K562 (cell line): ENCODE measurements around the gene BRICD5. TPM values are rescaled to one million over a fixed set of nuclear protein-coding genes. Genes with fewer than 3 reads are reported as not detected.

Source experiments
- BCOR ChIP-seq: fragments of 450-650 bp; IDR thresholded peaks from 2 replicates; pipeline ENCODE4 v1.6.1; 2016
- CSDE1 ChIP-seq, 2 experiments: fragments of 450-650 bp; IDR thresholded peaks; 2 replicates each; pipeline ENCODE4 v1.6.1; 2016; ENCODE audit warnings: mild to moderate bottlenecking in 1 of 2
- DDX20 ChIP-seq: fragments of 450-650 bp; IDR thresholded peaks from 2 replicates; pipeline ENCODE4 v1.6.1; 2016; ENCODE audit warnings: missing genetic modification characterization, low read depth, mild to moderate bottlenecking, missing compliant biosample characterization, moderate library complexity
- FOS ChIP-seq: IDR thresholded peaks from 3 replicates; pipeline ENCODE4 v1.6.1; 2011; ENCODE audit not compliant: insufficient read length; ENCODE audit errors: extremely low read depth
- FOXM1 ChIP-seq, 2 experiments: fragments of 450-650 bp in 1 of 2; sonication (generic) in 1 of 2; formaldehyde crosslinking in 1 of 2; IDR thresholded peaks; 2 replicates each; pipeline versions ENCODE4 v1.6.1 to v1.9.0; 2017 to 2022; ENCODE audit warnings: low read depth in 2 of 2, mild to moderate bottlenecking in 2 of 2, missing genetic modification reagents in 1 of 2, moderate library complexity in 1 of 2
- FOXP1 ChIP-seq: sonication (generic); formaldehyde crosslinking; IDR thresholded peaks from 2 replicates; pipeline ENCODE4 v1.8.0; 2022; ENCODE audit warnings: mild to moderate bottlenecking, missing genetic modification reagents
- HMG20A ChIP-seq: fragments of 450-650 bp; formaldehyde crosslinking; conservative IDR thresholded peaks from 2 replicates; pipeline ENCODE4 v1.4.0; 2020; ENCODE audit warnings: mild to moderate bottlenecking, mixed read lengths
- KDM2B ChIP-seq: fragments of 250-450 bp; sonication (Bioruptor Pico); IDR thresholded peaks from 2 replicates; pipeline ENCODE4 v1.8.0; 2021; ENCODE audit warnings: mild to moderate bottlenecking, moderate library complexity
- MEIS2 ChIP-seq: fragments of 450-650 bp; IDR thresholded peaks from 2 replicates; pipeline ENCODE4 v1.6.1; 2014; ENCODE audit warnings: mild to moderate bottlenecking; ENCODE audit not compliant: partially characterized antibody
- NR2F6 ChIP-seq: fragments of 450-650 bp; formaldehyde crosslinking; IDR thresholded peaks from 2 replicates; pipeline ENCODE4 v1.4.0; 2020; ENCODE audit warnings: mild to moderate bottlenecking
- NUFIP1 ChIP-seq: fragments of 450-650 bp; IDR thresholded peaks from 2 replicates; pipeline ENCODE4 v1.6.1; 2018; ENCODE audit not compliant: partially characterized antibody
- PHF8 ChIP-seq: fragments of 200-600 bp; sonication (generic); IDR thresholded peaks from 2 replicates; pipeline ENCODE4 v1.6.1; 2012; ENCODE audit warnings: mixed run types, mild to moderate bottlenecking, inconsistent platforms, low read length, moderate library complexity, borderline replicate concordance
- PPARD ChIP-seq: fragments of 250-450 bp; sonication (Bioruptor Pico); IDR thresholded peaks from 2 replicates; pipeline ENCODE4 v1.8.0; 2022; ENCODE audit warnings: inconsistent platforms, mild to moderate bottlenecking, moderate library complexity
- PTTG1 ChIP-seq: fragments of 450-650 bp; IDR thresholded peaks from 2 replicates; pipeline ENCODE4 v1.6.1; 2016; ENCODE audit warnings: low read depth, mild to moderate bottlenecking, missing genetic modification characterization, missing compliant biosample characterization
- TAF1 ChIP-seq: IDR thresholded peaks from 2 replicates; pipeline ENCODE4 v1.6.1; 2011; ENCODE audit warnings: mild to moderate bottlenecking, low read length, moderate library complexity; ENCODE audit not compliant: insufficient read depth, control insufficient read depth, severe bottlenecking; ENCODE audit errors: extremely low read depth
- ZNF57 ChIP-seq: fragments of 450-650 bp; formaldehyde crosslinking; IDR thresholded peaks from 2 replicates; pipeline ENCODE4 v1.4.0; 2020; ENCODE audit warnings: mild to moderate bottlenecking, moderate library complexity
- ZNF699 ChIP-seq: fragments of 250-450 bp; sonication (Bioruptor Pico); IDR thresholded peaks from 2 replicates; pipeline ENCODE4 v1.8.0; 2021; ENCODE audit warnings: mild to moderate bottlenecking, moderate library complexity; ENCODE audit not compliant: insufficient replicate concordance
- polyA plus RNA-seq, 8 experiments: library from polyadenylated mRNA; depleted of rRNA in 4 of 8; stranded (reverse) in 5 of 8; unstranded in 3 of 8; fragments of >200 nt; fragmentation: Nextera tagmentation in 2 of 8; fragmentation: Illumina TruSeq in 1 of 8; extraction: Ambion mirVana in 2 of 8; extraction: Trizol in 1 of 8; gene quantifications; 2 replicates each; pipeline versions ENCODE4 v1.2.1 to v1.2.3, GENCODE V29; 2011 to 2014; ENCODE audit warnings: inconsistent platforms in 1 of 8, missing spikeins in 1 of 8
- total RNA-seq, 7 experiments: library from RNA; depleted of rRNA in 6 of 7; stranded (reverse); fragments of >200 nt in 6 of 7; fragmentation: Illumina TruSeq in 2 of 7; extraction: Trizol in 2 of 7; gene quantifications; 2 replicates each; pipeline versions ENCODE4 v1.2.1 to v1.2.3, GENCODE V29; 2011 to 2021; ENCODE audit warnings: low replicate concordance in 1 of 7
- TF ChIP-seq, protein P1 (sequence below): fragments of 250-450 bp; sonication (Bioruptor Pico); IDR thresholded peaks from 2 replicates; pipeline ENCODE4 v1.4.0; 2020; ENCODE audit warnings: borderline replicate concordance
- TF ChIP-seq, protein P2 (sequence below): fragments of 450-650 bp; IDR thresholded peaks from 2 replicates; pipeline ENCODE4 v1.6.1; 2017; ENCODE audit warnings: mild to moderate bottlenecking, moderate library complexity
- TF ChIP-seq, protein P3 (sequence below): sonication (generic); formaldehyde crosslinking; IDR thresholded peaks from 2 replicates; pipeline ENCODE4 v1.8.1; 2023; ENCODE audit warnings: missing genetic modification reagents, mild to moderate bottlenecking, borderline replicate concordance

The BRICD5 gene
- total and polyA plus RNA-seq, 9 of the 15 experiments (the other 6 are each of a cell fraction or from before 2014, with no cell fraction given), result 0.24 to 15.1 (median 2.4) TPM; not detected in 1

DNA sequence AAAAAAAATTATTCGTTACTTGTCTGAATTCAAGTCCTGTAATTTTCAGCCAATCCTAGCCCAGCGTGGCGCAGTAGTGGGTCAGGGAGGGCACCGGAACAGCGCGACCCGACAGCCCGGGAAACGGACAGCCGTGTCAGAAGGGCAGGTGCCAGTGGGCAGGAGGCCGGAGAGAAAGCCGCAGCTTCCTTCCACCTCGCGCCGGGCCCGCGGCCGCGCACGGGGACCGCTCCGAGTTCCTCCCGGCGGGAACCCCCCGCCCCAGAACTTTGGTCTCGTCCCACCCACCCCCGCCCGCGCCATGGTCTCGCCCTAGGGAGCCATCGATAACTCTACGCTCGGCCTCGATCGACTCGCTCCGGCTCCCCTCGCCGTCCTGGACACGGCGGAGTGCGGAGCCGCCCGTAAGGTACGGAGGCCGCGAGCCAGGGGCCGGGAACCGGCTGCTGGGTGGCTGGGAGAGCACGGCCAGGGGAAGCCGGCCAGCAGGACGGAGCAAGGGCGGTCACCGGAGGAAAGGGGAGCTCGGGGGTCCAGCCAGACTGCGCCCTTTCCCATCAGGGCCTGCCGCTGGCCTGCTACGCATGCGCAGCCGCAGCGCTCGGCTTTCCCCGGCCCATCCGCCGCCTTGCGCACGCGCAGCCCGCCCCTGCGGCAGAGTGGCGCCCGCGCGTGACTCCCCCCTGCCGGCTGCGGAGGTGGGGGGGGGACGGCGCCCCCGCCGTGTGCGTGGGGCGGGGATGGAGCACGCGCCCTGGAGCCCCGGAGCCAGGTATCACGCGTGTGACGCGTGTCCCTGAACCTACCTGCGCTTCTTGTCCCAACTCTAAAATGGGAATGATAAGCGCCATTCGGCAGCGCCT, 5.3 kb downstream of the BRICD5 start, which contains the start of gene MLST8 (continued):
- TF ChIP-seq DDX20 (no peak), BCOR (0 out of 2 replicates have a peak, but pooled peaks have one; percentile 20), FOXM1 (IDR thresholded peaks at IDR 0.05; ENCODE audit: low read depth) (peak; percentile 64), FOXM1 (CRISPR knock-in tag; IDR thresholded peaks at IDR 0.05; ENCODE audit: low read depth) (no peak; the same call in 1 of the 2 replicates), CSDE1 (IDR thresholded peaks at IDR 0.05) (no peak), TAF1 (peak; percentile 87), HMG20A (CRISPR knock-in tag) (no peak), PHF8 (peak; percentile 99), KDM2B (CRISPR knock-in tag) (no peak; the same call in 1 of the 2 replicates), FOXP1 (CRISPR knock-in tag) (0 out of 2 replicates have a peak, but pooled peaks have one; percentile 46), PTTG1 (tag) (no peak), MEIS2 (peak; percentile 99), FOS (no peak), NUFIP1 (no peak), ZNF699 (CRISPR knock-in tag) (no peak), ZNF57 (CRISPR knock-in tag) (0 out of 2 replicates have a peak, but pooled peaks have one; percentile 41), PPARD (CRISPR knock-in tag) (no peak), NR2F6 (CRISPR knock-in tag) (no peak)
- TF ChIP-seq, protein P1, sequence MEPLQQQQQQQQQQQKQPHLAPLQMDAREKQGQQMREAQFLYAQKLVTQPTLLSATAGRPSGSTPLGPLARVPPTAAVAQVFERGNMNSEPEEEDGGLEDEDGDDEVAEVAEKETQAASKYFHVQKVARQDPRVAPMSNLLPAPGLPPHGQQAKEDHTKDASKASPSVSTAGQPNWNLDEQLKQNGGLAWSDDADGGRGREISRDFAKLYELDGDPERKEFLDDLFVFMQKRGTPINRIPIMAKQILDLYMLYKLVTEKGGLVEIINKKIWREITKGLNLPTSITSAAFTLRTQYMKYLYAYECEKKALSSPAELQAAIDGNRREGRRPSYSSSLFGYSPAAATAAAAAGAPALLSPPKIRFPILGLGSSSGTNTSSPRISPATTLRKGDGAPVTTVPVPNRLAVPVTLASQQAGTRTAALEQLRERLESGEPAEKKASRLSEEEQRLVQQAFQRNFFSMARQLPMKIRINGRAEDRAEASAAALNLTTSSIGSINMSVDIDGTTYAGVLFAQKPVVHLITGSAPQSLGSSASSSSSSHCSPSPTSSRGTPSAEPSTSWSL (CRISPR knock-in tag), result no peak
- TF ChIP-seq, protein P2, sequence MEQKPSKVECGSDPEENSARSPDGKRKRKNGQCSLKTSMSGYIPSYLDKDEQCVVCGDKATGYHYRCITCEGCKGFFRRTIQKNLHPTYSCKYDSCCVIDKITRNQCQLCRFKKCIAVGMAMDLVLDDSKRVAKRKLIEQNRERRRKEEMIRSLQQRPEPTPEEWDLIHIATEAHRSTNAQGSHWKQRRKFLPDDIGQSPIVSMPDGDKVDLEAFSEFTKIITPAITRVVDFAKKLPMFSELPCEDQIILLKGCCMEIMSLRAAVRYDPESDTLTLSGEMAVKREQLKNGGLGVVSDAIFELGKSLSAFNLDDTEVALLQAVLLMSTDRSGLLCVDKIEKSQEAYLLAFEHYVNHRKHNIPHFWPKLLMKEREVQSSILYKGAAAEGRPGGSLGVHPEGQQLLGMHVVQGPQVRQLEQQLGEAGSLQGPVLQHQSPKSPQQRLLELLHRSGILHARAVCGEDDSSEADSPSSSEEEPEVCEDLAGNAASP, result no peak
- TF ChIP-seq, protein P3, sequence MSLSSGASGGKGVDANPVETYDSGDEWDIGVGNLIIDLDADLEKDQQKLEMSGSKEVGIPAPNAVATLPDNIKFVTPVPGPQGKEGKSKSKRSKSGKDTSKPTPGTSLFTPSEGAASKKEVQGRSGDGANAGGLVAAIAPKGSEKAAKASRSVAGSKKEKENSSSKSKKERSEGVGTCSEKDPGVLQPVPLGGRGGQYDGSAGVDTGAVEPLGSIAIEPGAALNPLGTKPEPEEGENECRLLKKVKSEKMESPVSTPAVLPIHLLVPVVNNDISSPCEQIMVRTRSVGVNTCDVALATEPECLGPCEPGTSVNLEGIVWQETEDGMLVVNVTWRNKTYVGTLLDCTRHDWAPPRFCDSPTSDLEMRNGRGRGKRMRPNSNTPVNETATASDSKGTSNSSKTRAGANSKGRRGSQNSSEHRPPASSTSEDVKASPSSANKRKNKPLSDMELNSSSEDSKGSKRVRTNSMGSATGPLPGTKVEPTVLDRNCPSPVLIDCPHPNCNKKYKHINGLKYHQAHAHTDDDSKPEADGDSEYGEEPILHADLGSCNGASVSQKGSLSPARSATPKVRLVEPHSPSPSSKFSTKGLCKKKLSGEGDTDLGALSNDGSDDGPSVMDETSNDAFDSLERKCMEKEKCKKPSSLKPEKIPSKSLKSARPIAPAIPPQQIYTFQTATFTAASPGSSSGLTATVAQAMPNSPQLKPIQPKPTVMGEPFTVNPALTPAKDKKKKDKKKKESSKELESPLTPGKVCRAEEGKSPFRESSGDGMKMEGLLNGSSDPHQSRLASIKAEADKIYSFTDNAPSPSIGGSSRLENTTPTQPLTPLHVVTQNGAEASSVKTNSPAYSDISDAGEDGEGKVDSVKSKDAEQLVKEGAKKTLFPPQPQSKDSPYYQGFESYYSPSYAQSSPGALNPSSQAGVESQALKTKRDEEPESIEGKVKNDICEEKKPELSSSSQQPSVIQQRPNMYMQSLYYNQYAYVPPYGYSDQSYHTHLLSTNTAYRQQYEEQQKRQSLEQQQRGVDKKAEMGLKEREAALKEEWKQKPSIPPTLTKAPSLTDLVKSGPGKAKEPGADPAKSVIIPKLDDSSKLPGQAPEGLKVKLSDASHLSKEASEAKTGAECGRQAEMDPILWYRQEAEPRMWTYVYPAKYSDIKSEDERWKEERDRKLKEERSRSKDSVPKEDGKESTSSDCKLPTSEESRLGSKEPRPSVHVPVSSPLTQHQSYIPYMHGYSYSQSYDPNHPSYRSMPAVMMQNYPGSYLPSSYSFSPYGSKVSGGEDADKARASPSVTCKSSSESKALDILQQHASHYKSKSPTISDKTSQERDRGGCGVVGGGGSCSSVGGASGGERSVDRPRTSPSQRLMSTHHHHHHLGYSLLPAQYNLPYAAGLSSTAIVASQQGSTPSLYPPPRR (CRISPR knock-in tag), result no peak
